Thoracic aorta endothelial cell (primary cell): ENCODE measurements around the gene FAR2. TPM values are rescaled to one million over a fixed set of nuclear protein-coding genes. Genes with fewer than 3 reads are reported as not detected.

Source experiments
- total RNA-seq: library from RNA; depleted of rRNA; stranded (reverse); fragments of >200 nt; gene quantifications from 2 replicates; pipeline ENCODE4 v1.2.3, GENCODE V29; 2012

FAR2 gene
- total RNA-seq: 60.5 and 71.3 TPM in 2 replicates

GRCh38 chr12:29148911-29149690 is at the start of gene FAR2:
Gene FAR2 (plus strand): TSS chr12:29149278. CDS start chr12:29270450, 121,172 bp downstream.

GRCh38 chr12:29380536-29381523 is 231.8 kb downstream of the FAR2 start, which contains the start of gene ERGIC2:
Gene ERGIC2 (minus strand): TSS chr12:29381172. CDS start chr12:29371633, 9,539 bp downstream.

Other genes starting within 250 kb of the FAR2 start
- gene ERGIC2, start 231.9 kb downstream of the FAR2 start, total RNA-seq: 38.4 and 78.1 TPM in 2 replicates